OCI-LY1 (cell line): Measurements from ENCODE around the gene GSTO1.

Source experiments
- H2AFZ ChIP-seq: fragments of 200-600 bp; sonication (generic), shearing (Covaris generic); 2 replicates; pipeline ENCODE4 v1.6.0; 2014; ENCODE audit warnings: antibody characterized with exemption, mild to moderate bottlenecking, low read length
- H3F3A ChIP-seq: fragments of 200-600 bp; sonication (generic), shearing (Covaris generic); 2 replicates; pipeline ENCODE4 v1.6.0; 2014; ENCODE audit warnings: mild to moderate bottlenecking, antibody characterized with exemption, low read length, moderate library complexity; ENCODE audit not compliant: insufficient read depth
- H3K27ac ChIP-seq: fragments of 200-600 bp; sonication (generic); 2 replicates; pipeline ENCODE4 v1.5.1; 2014; ENCODE audit warnings: low read length, mixed run types, mild to moderate bottlenecking, low read depth; ENCODE audit not compliant: poor library complexity, severe bottlenecking
- H3K27me3 ChIP-seq: fragments of 200-600 bp; sonication (generic); 2 replicates; pipeline ENCODE4 v1.6.0; 2014; ENCODE audit warnings: antibody characterized with exemption, mild to moderate bottlenecking, low read length, moderate library complexity; ENCODE audit not compliant: insufficient read depth
- H3K36me3 ChIP-seq: fragments of 200-600 bp; sonication (generic); 2 replicates; pipeline ENCODE4 v1.6.1; 2014; ENCODE audit warnings: mild to moderate bottlenecking, antibody characterized with exemption, low read length, moderate library complexity, mixed read lengths; ENCODE audit not compliant: insufficient read depth
- H3K4me1 ChIP-seq: fragments of 200-600 bp; sonication (generic); 2 replicates; pipeline ENCODE4 v1.5.1; 2014; ENCODE audit warnings: mild to moderate bottlenecking, low read length, moderate library complexity; ENCODE audit not compliant: insufficient read depth, severe bottlenecking
- H3K4me2 ChIP-seq: fragments of 200-600 bp; sonication (generic), shearing (Covaris generic); 2 replicates; pipeline ENCODE4 v1.6.1; 2014; ENCODE audit warnings: low read length
- H3K4me3 ChIP-seq: fragments of 200-600 bp; sonication (generic); 2 replicates; pipeline ENCODE4 v1.5.1; 2014; ENCODE audit warnings: low read length, low read depth, mild to moderate bottlenecking, mixed read lengths; ENCODE audit not compliant: poor library complexity, severe bottlenecking
- H3K79me2 ChIP-seq: fragments of 200-600 bp; shearing (Covaris generic); 2 replicates; pipeline ENCODE4 v1.6.1; 2016; ENCODE audit warnings: mixed run types, low read length, mixed read lengths; ENCODE audit not compliant: insufficient read depth
- H3K9ac ChIP-seq: fragments of 200-600 bp; sonication (generic), shearing (Covaris generic); 2 replicates; pipeline ENCODE4 v1.6.1; 2014; ENCODE audit warnings: mild to moderate bottlenecking, low read length, mixed read lengths
- H3K9me2 ChIP-seq: fragments of 200-600 bp; sonication (generic), shearing (Covaris generic); 2 replicates; pipeline ENCODE4 v1.6.1; 2014; ENCODE audit warnings: low read depth, mild to moderate bottlenecking, low read length, mixed read lengths
- H3K9me3 ChIP-seq: fragments of 200-600 bp; shearing (Covaris generic); 2 replicates; pipeline ENCODE4 v1.6.1; 2014; ENCODE audit warnings: low read length, mixed read lengths
- H4K20me1 ChIP-seq: fragments of 200-600 bp; sonication (generic), shearing (Covaris generic); 2 replicates; pipeline ENCODE4 v1.6.0; 2016; ENCODE audit warnings: mild to moderate bottlenecking, low read length; ENCODE audit not compliant: insufficient read depth
- EZH2 ChIP-seq: fragments of 200-600 bp; sonication (generic), shearing (Covaris generic); IDR thresholded peaks from 2 replicates; pipeline ENCODE4 v1.8.0; 2017; ENCODE audit warnings: borderline replicate concordance, mixed run types, mild to moderate bottlenecking, antibody characterized with exemption, low read length, moderate library complexity, mixed read lengths
- TF ChIP-seq, protein P1 (sequence below): fragments of 200-600 bp; sonication (generic), shearing (Covaris generic); IDR thresholded peaks from 2 replicates; pipeline ENCODE4 v1.5.1; 2017; ENCODE audit warnings: mild to moderate bottlenecking, antibody characterized with exemption, low read length, moderate library complexity, mixed read lengths

Gene GSTO1

DNA sequence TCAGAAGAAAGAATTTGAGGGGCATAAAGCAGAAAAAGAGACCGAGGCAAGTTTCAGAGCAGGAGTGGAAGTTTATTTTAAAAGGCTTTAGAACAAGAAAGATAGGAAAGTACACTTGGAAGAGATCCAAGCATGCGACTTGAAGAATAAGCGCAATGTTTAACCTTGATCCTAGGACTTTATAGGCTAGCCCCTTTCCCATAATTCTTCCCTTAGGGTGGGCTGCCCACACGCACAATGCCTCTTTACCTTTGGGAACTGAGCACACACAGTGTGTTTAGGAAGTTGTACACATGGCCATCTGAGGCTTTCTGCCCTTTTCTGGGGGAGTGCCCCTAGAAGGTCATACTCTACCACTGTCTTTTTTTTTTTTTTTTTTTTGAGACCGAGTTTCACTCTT is 11.2 kb upstream of the GSTO1 start:
- Histone ChIP-seq H3K27ac (no peak overlapping the region), H3K4me3 (no peak overlapping the region), H3K4me2 (no peak overlapping the region), H3K9me3 (peaks cover 13% of the 10 kb centered on the region; the same call in 1 of the 2 replicates), H3K36me3 (no peaks in the 10 kb centered on the region), H3F3A (no peaks in the 10 kb centered on the region), H3K9ac (no peak overlapping the region), H3K4me1 (no peaks in the 10 kb centered on the region), H3K27me3 (no peaks in the 10 kb centered on the region), H4K20me1 (no peaks in the 10 kb centered on the region), H3K9me2 (no peaks in the 10 kb centered on the region; the same call in 1 of the 2 replicates), H3K79me2 (no peaks in the 10 kb centered on the region), H2AFZ (no peak overlapping the region)
- TF ChIP-seq EZH2 = no peak
- TF ChIP-seq, protein P1, sequence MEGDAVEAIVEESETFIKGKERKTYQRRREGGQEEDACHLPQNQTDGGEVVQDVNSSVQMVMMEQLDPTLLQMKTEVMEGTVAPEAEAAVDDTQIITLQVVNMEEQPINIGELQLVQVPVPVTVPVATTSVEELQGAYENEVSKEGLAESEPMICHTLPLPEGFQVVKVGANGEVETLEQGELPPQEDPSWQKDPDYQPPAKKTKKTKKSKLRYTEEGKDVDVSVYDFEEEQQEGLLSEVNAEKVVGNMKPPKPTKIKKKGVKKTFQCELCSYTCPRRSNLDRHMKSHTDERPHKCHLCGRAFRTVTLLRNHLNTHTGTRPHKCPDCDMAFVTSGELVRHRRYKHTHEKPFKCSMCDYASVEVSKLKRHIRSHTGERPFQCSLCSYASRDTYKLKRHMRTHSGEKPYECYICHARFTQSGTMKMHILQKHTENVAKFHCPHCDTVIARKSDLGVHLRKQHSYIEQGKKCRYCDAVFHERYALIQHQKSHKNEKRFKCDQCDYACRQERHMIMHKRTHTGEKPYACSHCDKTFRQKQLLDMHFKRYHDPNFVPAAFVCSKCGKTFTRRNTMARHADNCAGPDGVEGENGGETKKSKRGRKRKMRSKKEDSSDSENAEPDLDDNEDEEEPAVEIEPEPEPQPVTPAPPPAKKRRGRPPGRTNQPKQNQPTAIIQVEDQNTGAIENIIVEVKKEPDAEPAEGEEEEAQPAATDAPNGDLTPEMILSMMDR = no peak

DNA sequence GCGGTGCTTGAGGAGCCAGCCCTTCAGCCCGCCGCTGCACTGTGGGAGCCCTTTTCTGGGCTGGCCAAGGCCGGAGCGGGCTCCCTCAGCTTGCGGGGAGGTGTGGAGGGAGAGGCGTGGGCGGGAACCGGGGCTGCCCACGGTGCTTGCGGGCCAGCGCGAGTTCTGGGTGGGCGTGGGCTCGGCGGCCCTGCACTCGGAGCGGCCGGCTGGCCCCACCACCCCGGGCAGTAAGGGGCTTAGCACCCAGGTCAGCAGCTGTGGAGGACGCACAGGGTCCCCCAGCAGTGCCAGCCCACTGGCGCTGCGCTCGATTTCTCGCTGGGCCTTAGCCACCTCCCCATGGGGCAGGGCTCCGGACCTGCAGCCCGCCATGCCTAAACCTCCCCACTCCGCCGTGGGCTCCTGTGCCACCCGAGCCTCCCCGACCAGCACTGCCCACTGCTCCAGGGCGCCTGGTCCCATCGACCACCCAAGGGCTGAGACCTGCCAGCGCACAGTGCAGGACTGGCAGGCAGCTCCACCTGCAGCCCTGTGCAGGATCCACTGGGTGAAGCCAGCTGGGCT is 9.5 kb upstream of the GSTO1 start:
- Histone ChIP-seq H3K27ac (no peak overlapping the region), H2AFZ (no peak overlapping the region), H3K4me3 (no peak overlapping the region), H3K4me1 (no peaks in the 10 kb centered on the region), H4K20me1 (no peaks in the 10 kb centered on the region), H3K4me2 (no peak overlapping the region), H3K9me2 (no peaks in the 10 kb centered on the region; the same call in 1 of the 2 replicates), H3F3A (no peaks in the 10 kb centered on the region), H3K27me3 (no peaks in the 10 kb centered on the region), H3K9me3 (peaks cover 13% of the 10 kb centered on the region; the same call in 1 of the 2 replicates), H3K36me3 (no peaks in the 10 kb centered on the region), H3K9ac (no peak overlapping the region), H3K79me2 (no peaks in the 10 kb centered on the region)
- TF ChIP-seq, protein P1 = no peak

DNA sequence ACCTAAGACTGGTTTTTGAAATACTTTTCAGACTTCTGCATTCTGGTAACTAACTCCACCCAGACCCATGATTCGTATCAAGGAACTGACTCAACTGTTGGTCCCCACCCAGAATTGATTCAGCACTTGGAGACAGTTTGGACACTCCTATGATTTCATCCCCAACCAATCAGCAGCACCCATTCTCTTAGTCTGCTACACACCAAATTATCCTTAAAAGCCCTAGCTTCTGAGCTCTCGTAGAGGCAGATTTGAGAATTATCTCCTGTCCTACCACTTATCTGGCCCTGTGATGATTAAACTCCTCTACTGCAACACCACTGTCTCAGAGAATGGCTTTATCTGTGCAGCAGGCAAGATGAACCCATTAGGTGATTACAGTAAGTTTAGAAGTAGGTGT is 7.7 kb upstream of the GSTO1 start:
- Histone ChIP-seq H3F3A (no peaks in the 10 kb centered on the region), H3K36me3 (no peaks in the 10 kb centered on the region), H2AFZ (no peak overlapping the region), H3K27me3 (no peaks in the 10 kb centered on the region), H3K4me3 (no peak overlapping the region), H4K20me1 (no peaks in the 10 kb centered on the region), H3K79me2 (no peaks in the 10 kb centered on the region), H3K9me2 (no peaks in the 10 kb centered on the region; the same call in 1 of the 2 replicates), H3K9ac (no peak overlapping the region), H3K4me1 (no peaks in the 10 kb centered on the region), H3K9me3 (peaks cover 13% of the 10 kb centered on the region; the same call in 1 of the 2 replicates), H3K4me2 (no peak overlapping the region), H3K27ac (no peak overlapping the region)
- TF ChIP-seq EZH2 = no peak
- TF ChIP-seq, protein P1 = no peak
